GM23338 (cell line): ENCODE results near the gene DYRK3. TPM values are rescaled to one million over a fixed set of nuclear protein-coding genes. Genes with fewer than 3 reads are reported as not detected.

Source experiments
- ATAC-seq: fragments of 200-7000 bp; cut with Tn5 transposase; 3 replicates; pipeline ENCODE4 v1.9.1; 2020
- DNase-seq: peaks from one replicate; pipeline ENCODE4 v3.0.0-alpha.2; 2015; ENCODE audit warnings: low spot score
- H2AFZ ChIP-seq: fragments of 200-600 bp; sonication (generic); 2 replicates; pipeline ENCODE4 v1.8.0; 2016; ENCODE audit warnings: antibody characterized with exemption, mild to moderate bottlenecking, moderate library complexity
- H3F3A ChIP-seq: fragments of 200-600 bp; sonication (generic); replicated peaks from 2 replicates; pipeline ENCODE4 v1.8.0; 2017; ENCODE audit warnings: antibody characterized with exemption, mixed run types, low read depth
- H3K27ac ChIP-seq: fragments of 200-600 bp; sonication (generic); 2 replicates; pipeline ENCODE4 v1.6.1; 2016; ENCODE audit warnings: low read depth
- H3K27me3 ChIP-seq: fragments of 200-600 bp; sonication (generic); 2 replicates; pipeline ENCODE4 v1.8.0; 2016; ENCODE audit warnings: mild to moderate bottlenecking, mixed run types, moderate library complexity; ENCODE audit not compliant: insufficient read depth
- H3K36me3 ChIP-seq: fragments of 200-600 bp; sonication (generic); 2 replicates; pipeline ENCODE4 v1.8.0; 2016; ENCODE audit warnings: mild to moderate bottlenecking; ENCODE audit not compliant: insufficient read depth
- H3K4me1 ChIP-seq: fragments of 200-600 bp; sonication (generic); 2 replicates; pipeline ENCODE4 v1.8.0; 2016; ENCODE audit warnings: mild to moderate bottlenecking, moderate library complexity; ENCODE audit not compliant: insufficient read depth
- H3K4me2 ChIP-seq: fragments of 200-600 bp; sonication (generic); 2 replicates; pipeline ENCODE4 v1.7.1; 2017; ENCODE audit warnings: mixed run types
- H3K4me3 ChIP-seq: fragments of 200-600 bp; sonication (generic); 2 replicates; pipeline ENCODE4 v1.6.1; 2016; ENCODE audit warnings: mixed run types
- H3K79me2 ChIP-seq: fragments of 200-600 bp; sonication (generic); replicated peaks from 2 replicates; pipeline ENCODE4 v1.8.0; 2017; ENCODE audit warnings: mild to moderate bottlenecking; ENCODE audit not compliant: insufficient read depth
- H3K9me2 ChIP-seq: fragments of 200-600 bp; sonication (generic); 2 replicates; pipeline ENCODE4 v1.8.0; 2017; ENCODE audit not compliant: insufficient read depth
- H4K20me1 ChIP-seq: fragments of 200-600 bp; sonication (generic); replicated peaks from 2 replicates; pipeline ENCODE4 v1.8.0; 2017; ENCODE audit warnings: mild to moderate bottlenecking; ENCODE audit not compliant: insufficient read depth
- H3K27ac Mint-ChIP-seq: 2 replicates; pipeline ENCODE4 v1.8.0; 2020; ENCODE audit warnings: inconsistent platforms, mild to moderate bottlenecking, moderate library complexity, mixed read lengths
- H3K27me3 Mint-ChIP-seq: 3 replicates; pipeline ENCODE4 v1.8.0; 2022; ENCODE audit warnings: low read depth, mild to moderate bottlenecking, moderate library complexity, mixed read lengths, inconsistent platforms; ENCODE audit not compliant: insufficient read depth, poor library complexity
- H3K36me3 Mint-ChIP-seq: 3 replicates; pipeline ENCODE4 v1.8.0; 2021; ENCODE audit warnings: low read depth, mild to moderate bottlenecking, inconsistent platforms, moderate library complexity, mixed read lengths
- H3K4me1 Mint-ChIP-seq: 3 replicates; pipeline ENCODE4 v1.8.0; 2020; ENCODE audit warnings: mild to moderate bottlenecking, inconsistent platforms, mixed read lengths
- H3K4me3 Mint-ChIP-seq: 3 replicates; pipeline ENCODE4 v1.8.0; 2021; ENCODE audit warnings: moderate library complexity, mild to moderate bottlenecking, inconsistent platforms, mixed read lengths
- H3K9me3 Mint-ChIP-seq: 3 replicates; pipeline ENCODE4 v1.8.0; 2020; ENCODE audit warnings: moderate library complexity, mild to moderate bottlenecking, inconsistent platforms, mixed read lengths
- CREB1 ChIP-seq: fragments of 250-450 bp; sonication (Bioruptor Pico); IDR thresholded peaks from 2 replicates; pipeline ENCODE4 v1.5.0; 2020; ENCODE audit warnings: low read depth, mild to moderate bottlenecking, moderate library complexity
- EZH2 ChIP-seq: fragments of 200-600 bp; sonication (generic); IDR thresholded peaks from one replicate; pipeline ENCODE4 v1.8.0; 2017; ENCODE audit warnings: antibody characterized with exemption, mild to moderate bottlenecking, low read depth; ENCODE audit not compliant: unreplicated experiment
- EZH2phosphoT487 ChIP-seq: fragments of 200-600 bp; sonication (generic); IDR thresholded peaks from one replicate; pipeline ENCODE4 v1.8.1; 2018; ENCODE audit warnings: antibody characterized with exemption; ENCODE audit not compliant: unreplicated experiment
- JUNB ChIP-seq: IDR thresholded peaks from one replicate; pipeline ENCODE4 v1.6.1; 2016; ENCODE audit warnings: antibody characterized with exemption; ENCODE audit not compliant: unreplicated experiment
- NANOG ChIP-seq: IDR thresholded peaks from 2 replicates; pipeline ENCODE4 v1.6.1; 2016; ENCODE audit warnings: antibody characterized with exemption, borderline replicate concordance
- POLR2AphosphoS5 ChIP-seq: IDR thresholded peaks from 2 replicates; pipeline ENCODE4 v1.6.1; 2016; ENCODE audit warnings: antibody characterized with exemption, low read depth
- STAT1 ChIP-seq: IDR thresholded peaks from one replicate; pipeline ENCODE4 v1.6.1; 2016; ENCODE audit warnings: antibody characterized with exemption; ENCODE audit not compliant: unreplicated experiment
- ZNF114 ChIP-seq: fragments of 250-450 bp; sonication (Bioruptor Pico); IDR thresholded peaks from 2 replicates; pipeline ENCODE4 v1.5.0; 2020; ENCODE audit warnings: mild to moderate bottlenecking, moderate library complexity
- polyA plus RNA-seq: library from polyadenylated mRNA; unstranded; fragments of >200 nt; fragmentation: Nextera tagmentation; extraction: Ambion mirVana; gene quantifications from 2 replicates; pipeline ENCODE4 v1.2.1, GENCODE V29; 2016
- total RNA-seq: library from RNA; depleted of rRNA; stranded (reverse); fragments of >200 nt; shearing (Covaris generic); gene quantifications from 2 replicates; pipeline ENCODE4 v1.2.3, GENCODE V29; 2014
- TF ChIP-seq, protein P1 (sequence below): IDR thresholded peaks from one replicate; pipeline ENCODE4 v1.6.1; 2018; ENCODE audit warnings: antibody characterized with exemption; ENCODE audit not compliant: unreplicated experiment
- TF ChIP-seq, protein P2 (sequence below): IDR thresholded peaks from 2 replicates; pipeline ENCODE4 v1.6.1; 2016; ENCODE audit warnings: antibody characterized with exemption
- TF ChIP-seq, protein P3 (sequence below), 2 experiments: fragments of 200-600 bp in 1 of 2; sonication (generic) in 1 of 2; conservative IDR thresholded peaks; 2 replicates each; pipeline versions ENCODE4 v1.5.1 to v1.6.1; 2016 to 2017; ENCODE audit warnings: antibody characterized with exemption in 2 of 2, low read depth in 2 of 2, mild to moderate bottlenecking in 2 of 2, moderate library complexity in 1 of 2

The DYRK3 gene
- total and polyA plus RNA-seq, 2 experiments from 2014 or later: 2.9 to 9.5 TPM

DNA sequence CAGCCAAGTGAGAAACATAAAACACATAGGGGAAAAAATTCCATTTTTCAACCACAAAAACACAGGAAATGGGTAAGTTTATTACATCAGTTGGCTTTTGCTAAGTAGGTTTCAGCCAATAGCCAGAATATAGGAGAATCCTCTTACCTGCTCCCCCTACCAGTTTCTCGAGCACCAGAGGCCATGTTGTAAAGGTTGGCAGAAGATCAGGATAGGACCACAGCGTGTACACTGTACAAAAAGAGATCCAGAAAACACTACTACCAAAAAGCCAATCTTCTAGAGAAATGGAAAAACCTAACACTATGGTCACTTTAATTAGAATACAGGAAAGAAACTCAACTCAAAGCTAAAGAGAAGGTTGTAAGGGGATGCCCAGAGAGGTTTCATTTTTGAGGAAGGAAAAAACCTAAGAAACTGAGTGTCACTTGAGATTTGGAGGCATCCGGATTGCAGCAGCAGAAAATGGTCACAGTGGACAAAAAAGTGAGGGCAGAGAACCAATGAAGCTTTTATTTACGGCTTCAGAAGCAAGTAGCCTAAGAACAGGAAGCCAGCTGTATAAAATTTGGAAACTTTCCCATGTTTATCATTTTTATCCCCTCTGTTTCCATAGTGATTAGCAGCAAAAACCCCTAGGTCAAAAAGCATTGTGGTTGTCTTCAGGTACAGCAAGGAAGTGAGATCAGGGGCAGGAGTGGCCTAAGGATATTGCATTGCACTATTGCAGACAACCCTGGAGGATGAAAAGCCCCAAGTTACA, 25.9 kb upstream of the DYRK3 start:
- Mint-ChIP-seq H3K9me3 (no peaks in the 10 kb centered on the region), H3K27me3 (peaks cover 3% of the 10 kb centered on the region), H3K4me1 (peaks cover 10% of the 10 kb centered on the region; the same call in 2 of the 3 replicates), H3K36me3 (peaks cover 13% of the 10 kb centered on the region; the same call in 2 of the 3 replicates), H3K27ac (no peak overlapping the region), H3K4me3 (no peak overlapping the region)
- no peaks in the 10 kb centered on the region for H4K20me1 ChIP-seq
- H3K4me3 ChIP-seq: no peak overlapping the region
- H2AFZ ChIP-seq: no peak overlapping the region
- H3K79me2 ChIP-seq: peaks cover 9% of the 10 kb centered on the region; the same call in 1 of the 2 replicates
- no peak overlapping the region for H3K27ac ChIP-seq
- peaks cover 5% of the 10 kb centered on the region; the same call in 1 of the 2 replicates for H3K4me1 ChIP-seq
- H3F3A ChIP-seq: peaks cover 4% of the 10 kb centered on the region; the same call in 1 of the 2 replicates
- no peaks in the 10 kb centered on the region for H3K27me3 ChIP-seq
- TF ChIP-seq CREB1 (CRISPR knock-in tag): no peak
- ATAC-seq: no peak
- no peak overlapping the region for H3K4me2 ChIP-seq
- peaks cover 4% of the 10 kb centered on the region; the same call in 1 of the 2 replicates for H3K36me3 ChIP-seq
- DNase-seq: no peak
- H3K9me2 ChIP-seq: no peaks in the 10 kb centered on the region

DNA sequence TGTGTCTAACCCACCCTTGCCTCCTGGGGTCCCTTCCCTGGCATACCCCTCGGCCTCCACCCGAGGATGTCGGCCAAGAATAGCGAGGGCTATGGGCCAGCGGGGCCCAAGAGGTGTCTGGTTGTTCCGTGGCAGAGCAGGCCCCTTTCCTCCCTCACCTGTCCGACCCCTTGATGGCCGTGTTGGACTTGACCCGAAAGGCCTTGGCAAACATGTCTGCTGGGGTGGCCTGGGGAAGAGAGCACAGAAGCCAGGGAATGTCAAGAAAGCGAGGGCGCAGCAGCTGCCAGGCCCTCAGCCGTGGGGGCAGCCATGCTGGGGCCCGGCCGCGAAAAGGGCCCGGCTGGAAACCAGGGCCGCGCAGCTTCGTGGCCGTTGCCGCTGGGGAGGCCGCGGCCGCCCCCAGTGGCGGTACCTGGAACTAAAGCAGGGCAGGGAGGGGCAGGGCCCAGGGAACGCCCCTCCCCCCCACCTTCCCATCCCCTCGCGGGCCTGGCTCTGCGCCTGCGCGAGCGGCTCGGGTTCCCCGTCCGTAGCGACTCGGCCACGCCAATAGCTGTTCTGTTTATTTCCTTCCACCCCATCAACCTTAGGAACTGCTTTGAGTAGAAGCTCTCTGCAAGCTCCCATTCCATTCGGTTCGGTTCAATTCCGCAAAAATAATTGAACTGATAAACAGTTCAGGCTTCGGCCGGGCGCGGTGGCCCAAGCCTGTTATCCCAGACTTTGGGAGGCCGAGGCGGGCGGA, 23.0 kb upstream of the DYRK3 start, which contains the start of gene EIF2D:
EIF2D (minus strand) TSS at position 337 of the 748 bp plus-strand sequence; CDS start at position 214, 123 bp downstream.
- Histone ChIP-seq H4K20me1 (no peaks in the 10 kb centered on the region), H3K27ac (peak within 1 kb of the TSS; percentile 95), H3K36me3 (no peaks in the 10 kb centered on the region), H3K27me3 (no peaks in the 10 kb centered on the region), H3K4me2 (peak within 1 kb of the TSS; percentile 89), H3K4me3 (peak within 1 kb of the TSS; percentile 93), H3K9me2 (no peaks in the 10 kb centered on the region), H3K4me1 (peaks cover 5% of the 10 kb centered on the region; the same call in 1 of the 2 replicates), H2AFZ (peak within 1 kb of the TSS; percentile 98), H3K79me2 (peaks cover 9% of the 10 kb centered on the region; the same call in 1 of the 2 replicates), H3F3A (peaks cover 4% of the 10 kb centered on the region; the same call in 1 of the 2 replicates)
- H3K27me3 Mint-ChIP-seq: peaks cover 3% of the 10 kb centered on the region
- peak within 1 kb of the TSS; percentile 94 for H3K4me3 Mint-ChIP-seq
- ATAC-seq: peak; percentile 96
- peaks cover 10% of the 10 kb centered on the region; the same call in 2 of the 3 replicates for H3K4me1 Mint-ChIP-seq
- peak; percentile 96 for DNase-seq
- no peaks in the 10 kb centered on the region; the same call in 2 of the 3 replicates for H3K9me3 Mint-ChIP-seq
- H3K27ac Mint-ChIP-seq: peak within 1 kb of the TSS; percentile 96
- H3K36me3 Mint-ChIP-seq: peaks cover 10% of the 10 kb centered on the region; the same call in 2 of the 3 replicates
- TF ChIP-seq, protein P1, sequence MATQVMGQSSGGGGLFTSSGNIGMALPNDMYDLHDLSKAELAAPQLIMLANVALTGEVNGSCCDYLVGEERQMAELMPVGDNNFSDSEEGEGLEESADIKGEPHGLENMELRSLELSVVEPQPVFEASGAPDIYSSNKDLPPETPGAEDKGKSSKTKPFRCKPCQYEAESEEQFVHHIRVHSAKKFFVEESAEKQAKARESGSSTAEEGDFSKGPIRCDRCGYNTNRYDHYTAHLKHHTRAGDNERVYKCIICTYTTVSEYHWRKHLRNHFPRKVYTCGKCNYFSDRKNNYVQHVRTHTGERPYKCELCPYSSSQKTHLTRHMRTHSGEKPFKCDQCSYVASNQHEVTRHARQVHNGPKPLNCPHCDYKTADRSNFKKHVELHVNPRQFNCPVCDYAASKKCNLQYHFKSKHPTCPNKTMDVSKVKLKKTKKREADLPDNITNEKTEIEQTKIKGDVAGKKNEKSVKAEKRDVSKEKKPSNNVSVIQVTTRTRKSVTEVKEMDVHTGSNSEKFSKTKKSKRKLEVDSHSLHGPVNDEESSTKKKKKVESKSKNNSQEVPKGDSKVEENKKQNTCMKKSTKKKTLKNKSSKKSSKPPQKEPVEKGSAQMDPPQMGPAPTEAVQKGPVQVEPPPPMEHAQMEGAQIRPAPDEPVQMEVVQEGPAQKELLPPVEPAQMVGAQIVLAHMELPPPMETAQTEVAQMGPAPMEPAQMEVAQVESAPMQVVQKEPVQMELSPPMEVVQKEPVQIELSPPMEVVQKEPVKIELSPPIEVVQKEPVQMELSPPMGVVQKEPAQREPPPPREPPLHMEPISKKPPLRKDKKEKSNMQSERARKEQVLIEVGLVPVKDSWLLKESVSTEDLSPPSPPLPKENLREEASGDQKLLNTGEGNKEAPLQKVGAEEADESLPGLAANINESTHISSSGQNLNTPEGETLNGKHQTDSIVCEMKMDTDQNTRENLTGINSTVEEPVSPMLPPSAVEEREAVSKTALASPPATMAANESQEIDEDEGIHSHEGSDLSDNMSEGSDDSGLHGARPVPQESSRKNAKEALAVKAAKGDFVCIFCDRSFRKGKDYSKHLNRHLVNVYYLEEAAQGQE: peak; percentile 31
- TF ChIP-seq STAT1 (no peak), ZNF114 (CRISPR knock-in tag) (0 out of 2 replicates have a peak, but pooled peaks have one; percentile 22), EZH2phosphoT487 (no peak), CREB1 (CRISPR knock-in tag) (peak; percentile 71; the same call in 1 of the 2 replicates), NANOG (no peak), JUNB (no peak), POLR2AphosphoS5 (peak; percentile 84), EZH2 (no peak)
- TF ChIP-seq, protein P2, sequence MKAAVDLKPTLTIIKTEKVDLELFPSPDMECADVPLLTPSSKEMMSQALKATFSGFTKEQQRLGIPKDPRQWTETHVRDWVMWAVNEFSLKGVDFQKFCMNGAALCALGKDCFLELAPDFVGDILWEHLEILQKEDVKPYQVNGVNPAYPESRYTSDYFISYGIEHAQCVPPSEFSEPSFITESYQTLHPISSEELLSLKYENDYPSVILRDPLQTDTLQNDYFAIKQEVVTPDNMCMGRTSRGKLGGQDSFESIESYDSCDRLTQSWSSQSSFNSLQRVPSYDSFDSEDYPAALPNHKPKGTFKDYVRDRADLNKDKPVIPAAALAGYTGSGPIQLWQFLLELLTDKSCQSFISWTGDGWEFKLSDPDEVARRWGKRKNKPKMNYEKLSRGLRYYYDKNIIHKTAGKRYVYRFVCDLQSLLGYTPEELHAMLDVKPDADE: peak; percentile 87
- TF ChIP-seq, protein P3, sequence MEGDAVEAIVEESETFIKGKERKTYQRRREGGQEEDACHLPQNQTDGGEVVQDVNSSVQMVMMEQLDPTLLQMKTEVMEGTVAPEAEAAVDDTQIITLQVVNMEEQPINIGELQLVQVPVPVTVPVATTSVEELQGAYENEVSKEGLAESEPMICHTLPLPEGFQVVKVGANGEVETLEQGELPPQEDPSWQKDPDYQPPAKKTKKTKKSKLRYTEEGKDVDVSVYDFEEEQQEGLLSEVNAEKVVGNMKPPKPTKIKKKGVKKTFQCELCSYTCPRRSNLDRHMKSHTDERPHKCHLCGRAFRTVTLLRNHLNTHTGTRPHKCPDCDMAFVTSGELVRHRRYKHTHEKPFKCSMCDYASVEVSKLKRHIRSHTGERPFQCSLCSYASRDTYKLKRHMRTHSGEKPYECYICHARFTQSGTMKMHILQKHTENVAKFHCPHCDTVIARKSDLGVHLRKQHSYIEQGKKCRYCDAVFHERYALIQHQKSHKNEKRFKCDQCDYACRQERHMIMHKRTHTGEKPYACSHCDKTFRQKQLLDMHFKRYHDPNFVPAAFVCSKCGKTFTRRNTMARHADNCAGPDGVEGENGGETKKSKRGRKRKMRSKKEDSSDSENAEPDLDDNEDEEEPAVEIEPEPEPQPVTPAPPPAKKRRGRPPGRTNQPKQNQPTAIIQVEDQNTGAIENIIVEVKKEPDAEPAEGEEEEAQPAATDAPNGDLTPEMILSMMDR (conservative IDR thresholded peaks at IDR 0.05; ENCODE audit: low read depth in 2 of 2): peak; percentile 59 to 84
